A549 (cell line): ENCODE measurements around the gene DSCAML1. TPM values are rescaled to one million over a fixed set of nuclear protein-coding genes. Genes with fewer than 3 reads are reported as not detected.

ENCODE experiments used
- ATAC-seq, 2 experiments: fragments of 200-7000 bp in 1 of 2; fragments of >200 bp in 1 of 2; cut with Nextera tagmentation in 1 of 2; cut with Tn5 transposase in 1 of 2; 3 replicates each; pipeline versions ENCODE4 v1.8.0 to v1.9.1; 2018 to 2020; ENCODE audit warnings: mild to moderate bottlenecking in 1 of 2, moderate library complexity in 1 of 2
- CTCF ChIA-PET: fragments of 300-600 bp; sonication (Branson Sonifier 250); formaldehyde crosslinking; extraction: SDS; loops from one replicate; lab custom pipeline; 2021; ENCODE audit warnings: antibody characterized with exemption, inconsistent platforms; lab: Yijun Ruan, JAX
- POLR2A ChIA-PET: fragments of 350-600 bp; formaldehyde crosslinking; extraction: SDS; loops from one replicate; lab custom pipeline; 2021; ENCODE audit warnings: antibody characterized with exemption, inconsistent platforms; lab: Yijun Ruan, JAX
- DNase-seq, 2 experiments: peaks; one replicate each; pipeline versions ENCODE4 v3.0.0 to v3.0.0-alpha.2; 2011 to 2016; ENCODE audit warnings: low read depth in 1 of 2, low spot score in 1 of 2
- FAIRE-seq: peaks from 2 replicates; lab custom pipeline; 2011; peaks lifted over from hg19 to GRCh38; lab: Jason Lieb, UNC
- H3K27ac ChIP-seq, 2 experiments: fragments of >200 bp; sonication (Bioruptor Twin); formaldehyde crosslinking; 3 replicates each; pipeline ENCODE4 v1.5.1; 2016 to 2017
- H3K4me1 ChIP-seq: fragments of >200 bp; sonication (Bioruptor Twin); formaldehyde crosslinking; 3 replicates; pipeline ENCODE4 v1.6.1; 2016
- H3K4me2 ChIP-seq: fragments of >200 bp; sonication (Bioruptor Twin); formaldehyde crosslinking; 3 replicates; pipeline ENCODE4 v1.6.1; 2016
- H3K4me3 ChIP-seq: fragments of >200 bp; sonication (Bioruptor Twin); formaldehyde crosslinking; 3 replicates; pipeline ENCODE4 v1.5.1; 2016
- H3K9me3 ChIP-seq: fragments of >200 bp; sonication (Bioruptor Twin); formaldehyde crosslinking; 3 replicates; pipeline ENCODE4 v1.6.1; 2016
- CBX8 ChIP-seq: fragments of 200-600 bp; sonication (generic); IDR thresholded peaks from 2 replicates; pipeline ENCODE4 v1.6.1; 2016
- CHD4 ChIP-seq: fragments of 200-600 bp; sonication (generic); IDR thresholded peaks from 2 replicates; pipeline ENCODE4 v1.6.1; 2016; ENCODE audit warnings: antibody characterized with exemption, mild to moderate bottlenecking, borderline replicate concordance
- CTCF ChIP-seq: fragments of >200 bp; sonication (Bioruptor Twin); formaldehyde crosslinking; IDR thresholded peaks from 3 replicates; pipeline ENCODE4 v1.5.1; 2016
- E2F6 ChIP-seq: IDR thresholded peaks from 2 replicates; pipeline ENCODE4 v1.6.1; 2012; ENCODE audit warnings: low read depth, borderline replicate concordance
- EHF ChIP-seq: fragments of 250-450 bp; sonication (Bioruptor Pico); IDR thresholded peaks from 2 replicates; pipeline ENCODE4 v1.5.0; 2020; ENCODE audit warnings: mild to moderate bottlenecking
- EHMT2 ChIP-seq: fragments of 200-600 bp; sonication (generic); IDR thresholded peaks from 2 replicates; pipeline ENCODE4 v1.6.1; 2016; ENCODE audit warnings: antibody characterized with exemption, low read depth, mild to moderate bottlenecking, moderate library complexity
- HEYL ChIP-seq: fragments of 250-450 bp; sonication (Bioruptor Pico); IDR thresholded peaks from 2 replicates; pipeline ENCODE4 v1.8.0; 2021; ENCODE audit warnings: mild to moderate bottlenecking, moderate library complexity
- HOXB13 ChIP-seq: fragments of 250-450 bp; sonication (Bioruptor Pico); IDR thresholded peaks from 2 replicates; pipeline ENCODE4 v1.5.0; 2020; ENCODE audit warnings: low read depth, mild to moderate bottlenecking, moderate library complexity
- HOXB5 ChIP-seq: fragments of 250-450 bp; sonication (Bioruptor Pico); IDR thresholded peaks from 2 replicates; pipeline ENCODE4 v1.5.0; 2020; ENCODE audit warnings: mild to moderate bottlenecking, moderate library complexity
- KDM1A ChIP-seq: fragments of 200-600 bp; sonication (generic); IDR thresholded peaks from 2 replicates; pipeline ENCODE4 v1.6.1; 2016; ENCODE audit warnings: low read depth, mild to moderate bottlenecking
- KDM5A ChIP-seq: fragments of 200-600 bp; sonication (generic); IDR thresholded peaks from 2 replicates; pipeline ENCODE4 v1.6.1; 2016; ENCODE audit warnings: antibody characterized with exemption, mild to moderate bottlenecking
- NPAS2 ChIP-seq: fragments of 250-450 bp; sonication (Bioruptor Pico); IDR thresholded peaks from 2 replicates; pipeline ENCODE4 v1.8.0; 2022; ENCODE audit warnings: mild to moderate bottlenecking, moderate library complexity, borderline replicate concordance
- NR3C1 ChIP-seq: fragments of >200 bp; sonication (Bioruptor Twin); formaldehyde crosslinking; IDR thresholded peaks from 3 replicates; pipeline ENCODE4 v1.6.1; 2017
- PBX3 ChIP-seq: IDR thresholded peaks from 2 replicates; pipeline ENCODE4 v1.6.1; 2012
- PHF8 ChIP-seq: fragments of 200-600 bp; sonication (generic); IDR thresholded peaks from 2 replicates; pipeline ENCODE4 v1.6.1; 2016; ENCODE audit warnings: low read depth, mild to moderate bottlenecking, antibody characterized with exemption, moderate library complexity, borderline replicate concordance
- POLR2A ChIP-seq: IDR thresholded peaks from 2 replicates; pipeline ENCODE4 v1.6.1; 2012; ENCODE audit warnings: mild to moderate bottlenecking, low read length
- RARB ChIP-seq: fragments of 250-450 bp; sonication (Bioruptor Pico); IDR thresholded peaks from 2 replicates; pipeline ENCODE4 v1.8.0; 2021; ENCODE audit warnings: mild to moderate bottlenecking, moderate library complexity
- RNF2 ChIP-seq: fragments of 200-600 bp; sonication (generic); IDR thresholded peaks from 2 replicates; pipeline ENCODE4 v1.6.1; 2016; ENCODE audit warnings: low read depth, mild to moderate bottlenecking, antibody characterized with exemption, moderate library complexity, borderline replicate concordance
- USF2 ChIP-seq: fragments of 450-650 bp; IDR thresholded peaks from 2 replicates; pipeline ENCODE4 v1.6.1; 2014; ENCODE audit warnings: antibody characterized with exemption
- ZC3H11A ChIP-seq: fragments of 450-650 bp; IDR thresholded peaks from 2 replicates; pipeline ENCODE4 v1.6.1; 2014; ENCODE audit warnings: antibody characterized with exemption, mild to moderate bottlenecking
- WGBS: methylation state at CpG from one replicate; pipeline ENCODE4 v1.1.6; 2017; ENCODE audit errors: missing lambda C conversion rate; 5-methylcytosine and 5-hydroxymethylcytosine counted together
- polyA plus RNA-seq, 4 experiments: library from polyadenylated mRNA; depleted of rRNA in 3 of 4; stranded (reverse); fragments of >200 nt; fragmentation: RNase III in 1 of 4; extraction: RNeasy Plus Mini Kit Qiagen cat#74134 plus additional on column Dnase treatment in 1 of 4; gene quantifications; 2 replicates in 3 of 4; 3 replicates in 1 of 4; pipeline ENCODE4 v1.2.3, GENCODE V29; 2011 to 2017

DSCAML1 gene
- polyA plus RNA-seq, 2 of the 4 experiments (the other 2 are of a cell fraction), result 0.12 to 0.31 TPM

- no peak for FAIRE-seq
- ChIA-PET CTCF (interaction anchor here (1.2 to 1.4 kb wide), 2 partner anchors 11 to 315 kb away, joined by 3 to 5 read pairs; no protein-coding TSS in a partner anchor), POLR2A (no interaction called here)
- Histone ChIP-seq H3K4me2 (no peak overlapping the region), H3K9me3 (no peaks in the 10 kb centered on the region), H3K4me1 (no peaks in the 10 kb centered on the region), H3K27ac (no peak overlapping the region), H3K4me3 (no peak overlapping the region)
- no peak for DNase-seq
- TF ChIP-seq RARB (CRISPR knock-in tag) (no peak), CTCF (no peak), RNF2 (no peak), EHF (no peak)
- no peak for ATAC-seq
- WGBS, result 100% methylated on average over 1 of the region's 3 CpGs
Observed at GRCh38 chr11:117632306-117632705, 164.7 kb downstream of the DSCAML1 start.

- FAIRE-seq (no peak), ATAC-seq (no peak; a peak in 1 of 6 replicates), DNase-seq (no peak)
- WGBS, result 83% methylated on average over 10 of the region's 11 CpGs
- no peak for TF ChIP-seq CHD4
- no peak for TF ChIP-seq PHF8
- TF ChIP-seq CBX8, result no peak
- TF ChIP-seq KDM5A, result no peak
- TF ChIP-seq ZC3H11A, result no peak
- TF ChIP-seq PBX3, result no peak
- no peak for TF ChIP-seq RNF2
- TF ChIP-seq HOXB13 (CRISPR knock-in tag), result no peak
- no peak for TF ChIP-seq NR3C1
- no peak for TF ChIP-seq NPAS2 (CRISPR knock-in tag)
- no peak for TF ChIP-seq EHMT2
- TF ChIP-seq HEYL (CRISPR knock-in tag), result no peak
- TF ChIP-seq KDM1A, result no peak
- no peak for TF ChIP-seq HOXB5
- TF ChIP-seq USF2, result no peak
- Histone ChIP-seq H3K4me1 (no peaks in the 10 kb centered on the region), H3K4me3 (no peak overlapping the region), H3K27ac (no peak overlapping the region), H3K9me3 (no peaks in the 10 kb centered on the region), H3K4me2 (no peak overlapping the region)
- ChIA-PET CTCF (interaction anchor here (0.6 to 1.4 kb wide), 3 partner anchors 10 to 206 kb away, joined by 3 to 5 read pairs (median 3); no protein-coding TSS in a partner anchor), POLR2A (no interaction called here)
Observed at GRCh38 chr11:117631336-117632140, 165.5 kb downstream of the DSCAML1 start.

GRCh38 chr11:117629891-117630538 is 167.0 kb downstream of the DSCAML1 start:
- no peak for FAIRE-seq
- WGBS, result 84% methylated on average over 8 of the region's 9 CpGs
- DNase-seq, result no peak
- POLR2A ChIA-PET, result no interaction called here
- Histone ChIP-seq H3K27ac (no peak overlapping the region), H3K4me1 (no peaks in the 10 kb centered on the region), H3K4me3 (no peak overlapping the region), H3K4me2 (no peak overlapping the region), H3K9me3 (no peaks in the 10 kb centered on the region)
- ATAC-seq, result no peak
- CTCF ChIA-PET, result no interaction called here
- TF ChIP-seq E2F6 (no peak), POLR2A (no peak)
